K562 (cell line): ENCODE data around the gene SSTR5. TPM values are rescaled to one million over a fixed set of nuclear protein-coding genes. Genes with fewer than 3 reads are reported as not detected.

Experiments
- ATAC-seq: fragments of 200-7000 bp; cut with Tn5 transposase; 3 replicates; pipeline ENCODE4 v1.9.1; 2020; ENCODE audit warnings: moderate library complexity
- Bru-seq: library from RNA; stranded (reverse); fragments of 400-500 nt; gene quantifications from one replicate; lab custom pipeline; 2021; lab: Mats Ljungman, UMichigan
- BruChase-seq, 2 experiments: library from RNA; stranded (reverse); fragments of 400-500 nt; gene quantifications; one replicate each; lab custom pipeline; 2021; lab: Mats Ljungman, UMichigan
- BruUV-seq: library from RNA; stranded (reverse); fragments of 400-500 nt; replicated peaks from 2 replicates; lab custom pipeline; 2021; lab: Mats Ljungman, UMichigan
- CTCF ChIA-PET: fragments of 300-600 bp; formaldehyde crosslinking; extraction: SDS; loops from one replicate; lab custom pipeline; 2021; ENCODE audit warnings: low intra/inter-chr PET ratio; lab: Yijun Ruan, JAX
- POLR2A ChIA-PET: fragments of 300-600, 350-650 bp; sonication (Branson Sonifier 250); formaldehyde crosslinking; extraction: SDS; loops from one replicate; lab custom pipeline; 2021; ENCODE audit warnings: antibody characterized with exemption, inconsistent platforms; lab: Yijun Ruan, JAX
- DNase-seq, 4 experiments: peaks; one replicate each; pipeline versions ENCODE4 v3.0.0 to v3.0.0-alpha.2; 2011 to 2018; ENCODE audit warnings: low spot score in 3 of 4, mixed read lengths in 3 of 4; ENCODE audit errors: extremely low read depth in 1 of 4
- FAIRE-seq: peaks from 2 replicates; lab custom pipeline; 2011; peaks lifted over from hg19 to GRCh38; lab: Jason Lieb, UNC
- H2AFZ ChIP-seq: 2 replicates; pipeline ENCODE4 v1.6.0; 2011; ENCODE audit warnings: low read depth, low read length, control low read depth, inconsistent platforms
- H3K27ac ChIP-seq: fragments of 200-600 bp; 3 replicates; pipeline ENCODE4 v1.8.0; 2011; ENCODE audit warnings: low read depth, mild to moderate bottlenecking, control low read depth, inconsistent platforms, low read length, moderate library complexity, mixed read lengths; ENCODE audit errors: extremely low read depth
- H3K27me3 ChIP-seq, 2 experiments: fragments of 300-600 bp in 1 of 2; 2 replicates in 1 of 2; 3 replicates in 1 of 2; pipeline versions ENCODE4 v1.6.0 to v1.8.0; 2011; ENCODE audit warnings: inconsistent platforms in 2 of 2, low read length in 2 of 2, mild to moderate bottlenecking in 1 of 2, mixed read lengths in 1 of 2, moderate library complexity in 1 of 2; ENCODE audit not compliant: control insufficient read depth in 2 of 2, insufficient read depth in 2 of 2
- H3K36me3 ChIP-seq: fragments of 300-600 bp; 3 replicates; pipeline ENCODE4 v1.8.0; 2011; ENCODE audit warnings: mild to moderate bottlenecking, low read length, inconsistent platforms; ENCODE audit not compliant: control insufficient read depth, insufficient read depth
- H3K4me1 ChIP-seq, 2 experiments: fragments of 200-600 bp in 1 of 2; replicated peaks in 1 of 2; 2 replicates in 1 of 2; 3 replicates in 1 of 2; pipeline versions ENCODE4 v1.5.1 to v1.8.0; 2011; ENCODE audit warnings: inconsistent platforms in 2 of 2, low read length in 2 of 2, mild to moderate bottlenecking in 1 of 2, mixed read lengths in 1 of 2, moderate library complexity in 1 of 2; ENCODE audit not compliant: control insufficient read depth in 2 of 2, insufficient read depth in 2 of 2
- H3K4me2 ChIP-seq: 2 replicates; pipeline ENCODE4 v1.6.1; 2011; ENCODE audit warnings: low read length, control low read depth, inconsistent platforms, mixed read lengths; ENCODE audit not compliant: insufficient read depth
- H3K4me3 ChIP-seq: fragments of 200-600 bp; sonication (generic), shearing (Covaris generic); 2 replicates; pipeline ENCODE4 v1.5.1; 2016; ENCODE audit warnings: control low read depth, inconsistent platforms
- H3K79me2 ChIP-seq: fragments of 200-600 bp; 3 replicates; pipeline ENCODE4 v1.8.0; 2011; ENCODE audit warnings: low read length, inconsistent platforms; ENCODE audit not compliant: control insufficient read depth, insufficient read depth
- H3K9ac ChIP-seq, 2 experiments: 2 replicates each; pipeline versions ENCODE4 v1.6.0 to v1.6.1; 2011; ENCODE audit warnings: low read depth in 2 of 2, low read length in 2 of 2, control low read depth in 1 of 2, inconsistent platforms in 1 of 2, mild to moderate bottlenecking in 1 of 2, mixed read lengths in 1 of 2; ENCODE audit not compliant: insufficient read depth in 1 of 2
- H3K9me1 ChIP-seq: one replicate; pipeline ENCODE4 v1.6.0; 2011; ENCODE audit warnings: inconsistent platforms, mild to moderate bottlenecking, low read length, moderate library complexity; ENCODE audit not compliant: control insufficient read depth, insufficient read depth
- H3K9me3 ChIP-seq: replicated peaks from 2 replicates; pipeline ENCODE4 v1.5.1; 2011; ENCODE audit warnings: low read depth, low read length, inconsistent platforms; ENCODE audit not compliant: control insufficient read depth, insufficient read depth
- H4K20me1 ChIP-seq: replicated peaks from 2 replicates; pipeline ENCODE4 v1.6.1; 2011; ENCODE audit warnings: low read length, inconsistent platforms, mixed read lengths; ENCODE audit not compliant: control insufficient read depth, insufficient read depth
- KHSRP ChIP-seq: fragments of 450-650 bp; IDR thresholded peaks from 2 replicates; pipeline ENCODE4 v1.6.1; 2017
- MYC ChIP-seq, 2 experiments: fragments of 250-450 bp in 1 of 2; sonication (Bioruptor Pico) in 1 of 2; IDR thresholded peaks; 2 replicates each; pipeline versions ENCODE4 v1.5.1 to v1.6.1; 2012 to 2021; ENCODE audit warnings: low read depth in 2 of 2, borderline replicate concordance in 1 of 2, improper control_type of control experiment in 1 of 2, low read length in 1 of 2, mild to moderate bottlenecking in 1 of 2, moderate library complexity in 1 of 2
- ZNF263 ChIP-seq: sonication (generic); formaldehyde crosslinking; IDR thresholded peaks from 2 replicates; pipeline ENCODE4 v1.8.0; 2022; ENCODE audit warnings: mild to moderate bottlenecking, missing genetic modification reagents, borderline replicate concordance
- WGBS: fragments of 100-300 bp; shearing (Covaris generic); methylation state at CpG from one replicate; pipeline ENCODE4 v1.1.6; 2016; ENCODE audit warnings: low coverage, mixed read lengths; ENCODE audit not compliant: insufficient coverage; ENCODE audit errors: missing lambda C conversion rate; 5-methylcytosine and 5-hydroxymethylcytosine counted together
- in situ Hi-C: fragments of 300-500 bp; cut with MboI; formaldehyde crosslinking; loops from 4 replicates; pipeline ENCODE4 v1.15.0; 2018; ENCODE audit warnings: inconsistent platforms, mixed read lengths
- intact Hi-C: fragments of 100-400 bp; cut with micrococcal nuclease; formaldehyde crosslinking; loops from 2 replicates; pipeline ENCODE4 v1.14.2; 2022
- long read RNA-seq, 3 experiments: library from polyadenylated mRNA in 2 of 3; library from RNA in 1 of 3; unstranded in 2 of 3; stranded (forward) in 1 of 3; transcript quantifications; one replicate each; pipeline ENCODE4 v2.0.0, GENCODE V29; 2019 to 2022
- polyA minus RNA-seq, 3 experiments: library from RNA; depleted of rRNA, polyadenylated mRNA; stranded (reverse); fragments of >200 nt; gene quantifications; 2 replicates each; pipeline ENCODE4 v1.2.3, GENCODE V29; 2011
- polyA plus RNA-seq, 8 experiments: library from polyadenylated mRNA; depleted of rRNA in 4 of 8; stranded (reverse) in 5 of 8; unstranded in 3 of 8; fragments of >200 nt; fragmentation: Nextera tagmentation in 2 of 8; fragmentation: Illumina TruSeq in 1 of 8; extraction: Ambion mirVana in 2 of 8; extraction: Trizol in 1 of 8; gene quantifications; 2 replicates each; pipeline versions ENCODE4 v1.2.1 to v1.2.3, GENCODE V29; 2011 to 2014; ENCODE audit warnings: inconsistent platforms in 1 of 8, missing spikeins in 1 of 8
- total RNA-seq, 7 experiments: library from RNA; depleted of rRNA in 6 of 7; stranded (reverse); fragments of >200 nt in 6 of 7; fragmentation: Illumina TruSeq in 2 of 7; extraction: Trizol in 2 of 7; gene quantifications; 2 replicates each; pipeline versions ENCODE4 v1.2.1 to v1.2.3, GENCODE V29; 2011 to 2021; ENCODE audit warnings: low replicate concordance in 1 of 7

Gene SSTR5
- not detected in 2 replicates for total RNA-seq (2011; cell fraction: chromatin; rRNA removed; ENCODE audit: low replicate concordance)
- not detected in 2 replicates for total RNA-seq (2011; cell fraction: nucleolus; rRNA removed)
- not detected in 2 replicates for total RNA-seq (2011; cell fraction: nucleoplasm; rRNA removed)
- total RNA-seq (2014; rRNA removed), result not detected in 2 replicates
- total RNA-seq (2014; rRNA removed; fragmentation: Illumina TruSeq; extraction: Trizol), result not detected in 2 replicates
- not detected in 2 replicates for total RNA-seq (2015; rRNA removed; fragmentation: Illumina TruSeq; extraction: Trizol)
- total RNA-seq (2021), result not detected in 2 replicates
- not detected in 2 replicates for polyA plus RNA-seq (2011; rRNA removed)
- polyA plus RNA-seq (2011; cell fraction: cytosol; rRNA removed), result not detected in 2 replicates
- polyA plus RNA-seq (2011; cell fraction: nucleus; rRNA removed), result not detected in 2 replicates
- polyA plus RNA-seq (2012), result not detected in 2 replicates
- polyA plus RNA-seq (2014; fragmentation: Illumina TruSeq; extraction: Trizol), result not detected in 2 replicates
- not detected for polyA plus RNA-seq (2014; fragmentation: Nextera tagmentation; extraction: Ambion mirVana)
- polyA plus RNA-seq (2014; rRNA removed), result not detected in 2 replicates
- polyA minus RNA-seq (2011; rRNA and poly(A)+ RNA removed), result not detected in 2 replicates
- not detected in 2 replicates for polyA minus RNA-seq (2011; cell fraction: cytosol; rRNA and poly(A)+ RNA removed)
- polyA minus RNA-seq (2011; cell fraction: nucleus; rRNA and poly(A)+ RNA removed), result not detected in 2 replicates
- Bru-seq, nascent RNA, result not detected
- not detected for BruChase-seq, experiment 1, labeled RNA remaining after a 2-hour chase
- BruChase-seq, experiment 2, labeled RNA remaining after a 6-hour chase, result not detected
- long read RNA-seq, experiment 1, result 0 reads
- long read RNA-seq, experiment 2, result 0 reads
- long read RNA-seq, experiment 3, result 0 reads

GRCh38 chr16:1072526-1073261 is at the start of gene SSTR5:
Gene SSTR5 (plus strand): TSS chr16:1072747. CDS start chr16:1078869, 6,122 bp downstream.
- peak in 3 of 4 experiments; percentile 52 to 76 (median 73) for DNase-seq
- Histone ChIP-seq H2AFZ (no peak within 1 kb of the TSS), H3K4me3 (no peak within 1 kb of the TSS), H3K4me2 (no peak within 1 kb of the TSS), H3K4me1 (peaks cover 0 to 41% of the 10 kb centered on the region in 2 experiments; a peak in 1 of 5 replicates), H3K9me3 (no peaks in the 10 kb centered on the region), H3K79me2 (no peaks in the 10 kb centered on the region), H3K27ac (no peak within 1 kb of the TSS), H3K9me1 (no peaks in the 10 kb centered on the region), H3K36me3 (no peaks in the 10 kb centered on the region), H3K9ac (no peak within 1 kb of the TSS), H4K20me1 (no peaks in the 10 kb centered on the region; the same call in 1 of the 2 replicates), H3K27me3 (peaks cover 0 to 15% of the 10 kb centered on the region in 2 experiments; a peak in 2 of 5 replicates)
- intact Hi-C loops, result no loop called here
- peak; percentile 60; the same call in 2 of the 3 replicates for ATAC-seq
- POLR2A ChIA-PET, result interaction anchor here (0.6 to 0.7 kb wide), 3 partner anchors 132 to 1617 kb away, joined by 3 read pairs; no protein-coding TSS in a partner anchor
- no peak for FAIRE-seq
- in situ Hi-C loops, result no loop called here
- TF ChIP-seq KHSRP, result no peak
- no peak for TF ChIP-seq MYC (IDR thresholded peaks at IDR 0.05; ENCODE audit: low read depth, low read length)
- no peak for TF ChIP-seq MYC (CRISPR knock-in tag; IDR thresholded peaks at IDR 0.05; ENCODE audit: borderline replicate concordance, low read depth)
- TF ChIP-seq ZNF263 (CRISPR knock-in tag), result no peak
- 7% methylated on average over 12 of the region's 59 CpGs for WGBS
- BruUV-seq, result no TSS peak
- CTCF ChIA-PET, result no interaction called here
